K562 (cell line): ENCODE data around the gene PRIM1. TPM values are rescaled to one million over a fixed set of nuclear protein-coding genes. Genes with fewer than 3 reads are reported as not detected.
"Not testable (repeated sequence)": the region's sequence is repeated elsewhere in the genome, so short reads cannot be mapped to it uniquely, and the experiment has no call there.

ENCODE experiments used
- ATAC-seq: fragments of 200-7000 bp; cut with Tn5 transposase; 3 replicates; pipeline ENCODE4 v1.9.1; 2020; ENCODE audit warnings: moderate library complexity
- BruUV-seq: library from RNA; stranded (reverse); fragments of 400-500 nt; replicated peaks from 2 replicates; lab custom pipeline; 2021; lab: Mats Ljungman, UMichigan
- CTCF ChIA-PET: fragments of 300-600 bp; formaldehyde crosslinking; extraction: SDS; loops from one replicate; lab custom pipeline; 2021; ENCODE audit warnings: low intra/inter-chr PET ratio; lab: Yijun Ruan, JAX
- POLR2A ChIA-PET: fragments of 300-600, 350-650 bp; sonication (Branson Sonifier 250); formaldehyde crosslinking; extraction: SDS; loops from one replicate; lab custom pipeline; 2021; ENCODE audit warnings: antibody characterized with exemption, inconsistent platforms; lab: Yijun Ruan, JAX
- DNase-seq, 4 experiments: peaks; one replicate each; pipeline versions ENCODE4 v3.0.0 to v3.0.0-alpha.2; 2011 to 2018; ENCODE audit warnings: low spot score in 3 of 4, mixed read lengths in 3 of 4; ENCODE audit errors: extremely low read depth in 1 of 4
- FAIRE-seq: peaks from 2 replicates; lab custom pipeline; 2011; peaks lifted over from hg19 to GRCh38; lab: Jason Lieb, UNC
- H2AFZ ChIP-seq: 2 replicates; pipeline ENCODE4 v1.6.0; 2011; ENCODE audit warnings: low read depth, low read length, control low read depth, inconsistent platforms
- H3K27ac ChIP-seq: fragments of 200-600 bp; 3 replicates; pipeline ENCODE4 v1.8.0; 2011; ENCODE audit warnings: low read depth, mild to moderate bottlenecking, control low read depth, inconsistent platforms, low read length, moderate library complexity, mixed read lengths; ENCODE audit errors: extremely low read depth
- H3K27me3 ChIP-seq, 2 experiments: fragments of 300-600 bp in 1 of 2; 2 replicates in 1 of 2; 3 replicates in 1 of 2; pipeline versions ENCODE4 v1.6.0 to v1.8.0; 2011; ENCODE audit warnings: inconsistent platforms in 2 of 2, low read length in 2 of 2, mild to moderate bottlenecking in 1 of 2, mixed read lengths in 1 of 2, moderate library complexity in 1 of 2; ENCODE audit not compliant: control insufficient read depth in 2 of 2, insufficient read depth in 2 of 2
- H3K36me3 ChIP-seq: fragments of 300-600 bp; 3 replicates; pipeline ENCODE4 v1.8.0; 2011; ENCODE audit warnings: mild to moderate bottlenecking, low read length, inconsistent platforms; ENCODE audit not compliant: control insufficient read depth, insufficient read depth
- H3K4me1 ChIP-seq, 2 experiments: fragments of 200-600 bp in 1 of 2; replicated peaks in 1 of 2; 2 replicates in 1 of 2; 3 replicates in 1 of 2; pipeline versions ENCODE4 v1.5.1 to v1.8.0; 2011; ENCODE audit warnings: inconsistent platforms in 2 of 2, low read length in 2 of 2, mild to moderate bottlenecking in 1 of 2, mixed read lengths in 1 of 2, moderate library complexity in 1 of 2; ENCODE audit not compliant: control insufficient read depth in 2 of 2, insufficient read depth in 2 of 2
- H3K4me2 ChIP-seq: 2 replicates; pipeline ENCODE4 v1.6.1; 2011; ENCODE audit warnings: low read length, control low read depth, inconsistent platforms, mixed read lengths; ENCODE audit not compliant: insufficient read depth
- H3K4me3 ChIP-seq: fragments of 200-600 bp; sonication (generic), shearing (Covaris generic); 2 replicates; pipeline ENCODE4 v1.5.1; 2016; ENCODE audit warnings: control low read depth, inconsistent platforms
- H3K79me2 ChIP-seq: fragments of 200-600 bp; 3 replicates; pipeline ENCODE4 v1.8.0; 2011; ENCODE audit warnings: low read length, inconsistent platforms; ENCODE audit not compliant: control insufficient read depth, insufficient read depth
- H3K9ac ChIP-seq, 2 experiments: 2 replicates each; pipeline versions ENCODE4 v1.6.0 to v1.6.1; 2011; ENCODE audit warnings: low read depth in 2 of 2, low read length in 2 of 2, control low read depth in 1 of 2, inconsistent platforms in 1 of 2, mild to moderate bottlenecking in 1 of 2, mixed read lengths in 1 of 2; ENCODE audit not compliant: insufficient read depth in 1 of 2
- H3K9me1 ChIP-seq: one replicate; pipeline ENCODE4 v1.6.0; 2011; ENCODE audit warnings: inconsistent platforms, mild to moderate bottlenecking, low read length, moderate library complexity; ENCODE audit not compliant: control insufficient read depth, insufficient read depth
- H3K9me3 ChIP-seq: replicated peaks from 2 replicates; pipeline ENCODE4 v1.5.1; 2011; ENCODE audit warnings: low read depth, low read length, inconsistent platforms; ENCODE audit not compliant: control insufficient read depth, insufficient read depth
- H4K20me1 ChIP-seq: replicated peaks from 2 replicates; pipeline ENCODE4 v1.6.1; 2011; ENCODE audit warnings: low read length, inconsistent platforms, mixed read lengths; ENCODE audit not compliant: control insufficient read depth, insufficient read depth
- AFF4 ChIP-seq: sonication (generic); formaldehyde crosslinking; IDR thresholded peaks from 2 replicates; pipeline ENCODE4 v1.8.0; 2023; ENCODE audit warnings: mild to moderate bottlenecking, missing genetic modification reagents
- BCL6 ChIP-seq: fragments of 250-450 bp; sonication (Bioruptor Pico); IDR thresholded peaks from 2 replicates; pipeline ENCODE4 v1.4.0; 2020
- CBX3 ChIP-seq, 2 experiments: IDR thresholded peaks; 1 replicate in 1 of 2; 2 replicates in 1 of 2; pipeline ENCODE4 v1.6.1; 2012; ENCODE audit warnings: inconsistent platforms in 2 of 2, low read length in 2 of 2, borderline replicate concordance in 1 of 2, control low read depth in 1 of 2
- FOXP1 ChIP-seq: sonication (generic); formaldehyde crosslinking; IDR thresholded peaks from 2 replicates; pipeline ENCODE4 v1.8.0; 2022; ENCODE audit warnings: mild to moderate bottlenecking, missing genetic modification reagents
- KDM2B ChIP-seq: fragments of 250-450 bp; sonication (Bioruptor Pico); IDR thresholded peaks from 2 replicates; pipeline ENCODE4 v1.8.0; 2021; ENCODE audit warnings: mild to moderate bottlenecking, moderate library complexity
- MIER1 ChIP-seq: fragments of 450-650 bp; IDR thresholded peaks from 2 replicates; pipeline ENCODE4 v1.6.1; 2016; ENCODE audit warnings: antibody characterized with exemption, mild to moderate bottlenecking, low read depth
- POLR2A ChIP-seq: fragments of 450-650 bp; conservative IDR thresholded peaks from 2 replicates; pipeline ENCODE4 v1.6.1; 2016
- PREB ChIP-seq: sonication (generic); formaldehyde crosslinking; IDR thresholded peaks from 2 replicates; pipeline ENCODE4 v1.8.1; 2023; ENCODE audit warnings: mild to moderate bottlenecking, missing genetic modification reagents
- PTTG1 ChIP-seq: fragments of 450-650 bp; IDR thresholded peaks from 2 replicates; pipeline ENCODE4 v1.6.1; 2016; ENCODE audit warnings: low read depth, mild to moderate bottlenecking, missing genetic modification characterization, missing compliant biosample characterization
- SMARCE1 ChIP-seq: fragments of 450-650 bp; IDR thresholded peaks from 2 replicates; pipeline ENCODE4 v1.7.1; 2016; ENCODE audit warnings: mild to moderate bottlenecking
- ZNF324 ChIP-seq: fragments of 250-450 bp; sonication (Bioruptor Pico); IDR thresholded peaks from 2 replicates; pipeline ENCODE4 v1.4.0; 2020; ENCODE audit warnings: mild to moderate bottlenecking
- WGBS: fragments of 100-300 bp; shearing (Covaris generic); methylation state at CpG from one replicate; pipeline ENCODE4 v1.1.6; 2016; ENCODE audit warnings: low coverage, mixed read lengths; ENCODE audit not compliant: insufficient coverage; ENCODE audit errors: missing lambda C conversion rate; 5-methylcytosine and 5-hydroxymethylcytosine counted together
- in situ Hi-C: fragments of 300-500 bp; cut with MboI; formaldehyde crosslinking; loops from 4 replicates; pipeline ENCODE4 v1.15.0; 2018; ENCODE audit warnings: inconsistent platforms, mixed read lengths
- intact Hi-C: fragments of 100-400 bp; cut with micrococcal nuclease; formaldehyde crosslinking; loops from 2 replicates; pipeline ENCODE4 v1.14.2; 2022
- polyA plus RNA-seq, 8 experiments: library from polyadenylated mRNA; depleted of rRNA in 4 of 8; stranded (reverse) in 5 of 8; unstranded in 3 of 8; fragments of >200 nt; fragmentation: Nextera tagmentation in 2 of 8; fragmentation: Illumina TruSeq in 1 of 8; extraction: Ambion mirVana in 2 of 8; extraction: Trizol in 1 of 8; gene quantifications; 2 replicates each; pipeline versions ENCODE4 v1.2.1 to v1.2.3, GENCODE V29; 2011 to 2014; ENCODE audit warnings: inconsistent platforms in 1 of 8, missing spikeins in 1 of 8
- total RNA-seq, 7 experiments: library from RNA; depleted of rRNA in 6 of 7; stranded (reverse); fragments of >200 nt in 6 of 7; fragmentation: Illumina TruSeq in 2 of 7; extraction: Trizol in 2 of 7; gene quantifications; 2 replicates each; pipeline versions ENCODE4 v1.2.1 to v1.2.3, GENCODE V29; 2011 to 2021; ENCODE audit warnings: low replicate concordance in 1 of 7

PRIM1 gene
- total and polyA plus RNA-seq, 9 of the 15 experiments (the other 6 are each of a cell fraction or from before 2014, with no cell fraction given): 67.2 to 179 (median 140) TPM

- Histone ChIP-seq H3K4me3 (no peak overlapping the region), H3K27me3 (peaks cover 5% of the 10 kb centered on the region in 2 experiments; a peak in 3 of 5 replicates), H2AFZ (no peak overlapping the region), H3K4me2 (no peak overlapping the region), H3K9ac (no peak overlapping the region), H3K79me2 (no peaks in the 10 kb centered on the region), H4K20me1 (no peaks in the 10 kb centered on the region), H3K27ac (no peak overlapping the region), H3K4me1 (no peaks in the 10 kb centered on the region; a peak in 1 of 5 replicates), H3K36me3 (no peaks in the 10 kb centered on the region), H3K9me1 (no peaks in the 10 kb centered on the region), H3K9me3 (no peaks in the 10 kb centered on the region)
- no peak for FAIRE-seq
- ChIA-PET POLR2A (no interaction called here), CTCF (no interaction called here)
- WGBS: 6% methylated on average over 2 of the region's 2 CpGs
- in situ Hi-C loops: no loop called here
- intact Hi-C loops: no loop called here
- ATAC-seq: no peak
- TF ChIP-seq MIER1: no peak
- TF ChIP-seq ZNF324 (CRISPR knock-in tag): no peak
- TF ChIP-seq SMARCE1: no peak
- no peak for TF ChIP-seq CBX3 (IDR thresholded peaks at IDR 0.05; ENCODE audit: borderline replicate concordance in 1 of 2, low read length in 2 of 2)
- no peak for TF ChIP-seq POLR2A
- TF ChIP-seq FOXP1 (CRISPR knock-in tag): no peak
- no peak for TF ChIP-seq PTTG1 (tag)
- no peak for TF ChIP-seq KDM2B
- no peak for TF ChIP-seq AFF4
- no peak for TF ChIP-seq PREB (CRISPR knock-in tag)
- TF ChIP-seq BCL6 (CRISPR knock-in tag): no peak
- no TSS peak for BruUV-seq
- no peak for DNase-seq
These were observed 40.6 kb upstream of the PRIM1 start for GRCh38 chr12:56792678-56793077.

GRCh38 chr12:56789429-56789828, 37.3 kb upstream of the PRIM1 start:
- H3K4me2 ChIP-seq, H3K79me2 ChIP-seq, H3K9me3 ChIP-seq, H3K9ac ChIP-seq, in situ Hi-C loops, FAIRE-seq, intact Hi-C loops, H2AFZ ChIP-seq, ATAC-seq, DNase-seq, H3K27ac ChIP-seq, H3K4me3 ChIP-seq, CTCF ChIA-PET, H3K27me3 ChIP-seq, POLR2A ChIA-PET, H3K4me1 ChIP-seq, H4K20me1 ChIP-seq, BruUV-seq, H3K9me1 ChIP-seq, H3K36me3 ChIP-seq: not testable (repeated sequence)
- no CpG with 5 or more reads among the region's 34 CpGs for WGBS
